OCI-LY7 (cell line): ENCODE results near the gene MYO9A. TPM values are rescaled to one million over a fixed set of nuclear protein-coding genes. Genes with fewer than 3 reads are reported as not detected.

Experiments
- BruUV-seq: library from RNA; stranded (reverse); fragments of 400-500 nt; replicated peaks from 2 replicates; lab custom pipeline; 2021; lab: Mats Ljungman, UMichigan
- CTCF ChIA-PET: fragments of 300-600 bp; sonication (Branson Sonifier 250); formaldehyde crosslinking; loops from one replicate; lab custom pipeline; 2022; ENCODE audit warnings: antibody characterized with exemption; ENCODE audit not compliant: unreplicated experiment; lab: Charles Lee
- POLR2A ChIA-PET: fragments of 300-600 bp; sonication (Branson Sonifier 250); formaldehyde crosslinking; loops from one replicate; lab custom pipeline; 2022; ENCODE audit warnings: antibody characterized with exemption; lab: Charles Lee
- DNase-seq: peaks from one replicate; pipeline ENCODE4 v3.0.0-alpha.2; 2015; ENCODE audit warnings: low spot score
- H2AFZ ChIP-seq: fragments of 200-600 bp; sonication (generic), shearing (Covaris generic); 2 replicates; pipeline ENCODE4 v1.6.1; 2014; ENCODE audit warnings: mild to moderate bottlenecking, antibody characterized with exemption, low read length, moderate library complexity
- H3K27ac ChIP-seq: fragments of 200-600 bp; sonication (generic); 2 replicates; pipeline ENCODE4 v1.5.1; 2014; ENCODE audit warnings: mixed run types, low read depth, mild to moderate bottlenecking, moderate library complexity, low read length, inconsistent platforms; ENCODE audit not compliant: poor library complexity, severe bottlenecking
- H3K36me3 ChIP-seq: fragments of 200-600 bp; sonication (generic); 2 replicates; pipeline ENCODE4 v1.6.1; 2014; ENCODE audit warnings: mild to moderate bottlenecking, antibody characterized with exemption, low read length, moderate library complexity, mixed read lengths; ENCODE audit not compliant: insufficient read depth
- H3K4me1 ChIP-seq: fragments of 200-600 bp; sonication (generic); 2 replicates; pipeline ENCODE4 v1.5.1; 2014; ENCODE audit warnings: mild to moderate bottlenecking, low read length; ENCODE audit not compliant: insufficient read depth, poor library complexity, severe bottlenecking
- H3K4me2 ChIP-seq: fragments of 200-600 bp; sonication (generic); 2 replicates; pipeline ENCODE4 v1.6.1; 2014; ENCODE audit warnings: mild to moderate bottlenecking, low read length
- H3K4me3 ChIP-seq: fragments of 200-600 bp; sonication (generic); 2 replicates; pipeline ENCODE4 v1.5.1; 2014; ENCODE audit warnings: mild to moderate bottlenecking, low read depth, low read length; ENCODE audit not compliant: poor library complexity, severe bottlenecking
- H3K79me2 ChIP-seq: fragments of 200-600 bp; sonication (generic); 2 replicates; pipeline ENCODE4 v1.6.1; 2016; ENCODE audit warnings: low read depth, mild to moderate bottlenecking, low read length, moderate library complexity, mixed read lengths; ENCODE audit not compliant: insufficient read depth
- H3K9me2 ChIP-seq: fragments of 200-600 bp; sonication (generic); 2 replicates; pipeline ENCODE4 v1.6.1; 2016; ENCODE audit warnings: mild to moderate bottlenecking, low read length, mixed read lengths; ENCODE audit not compliant: insufficient read depth
- H3K9me3 ChIP-seq: fragments of 200-600 bp; sonication (generic); 2 replicates; pipeline ENCODE4 v1.6.1; 2014; ENCODE audit warnings: mild to moderate bottlenecking, mixed run types, low read length, mixed read lengths
- H4K20me1 ChIP-seq: fragments of 200-600 bp; sonication (generic); 2 replicates; pipeline ENCODE4 v1.6.1; 2014; ENCODE audit warnings: mild to moderate bottlenecking, antibody characterized with exemption, low read length, moderate library complexity, mixed read lengths; ENCODE audit not compliant: insufficient read depth
- CTCF ChIP-seq: fragments of 200-600 bp; sonication (generic); conservative IDR thresholded peaks from 2 replicates; pipeline ENCODE4 v1.5.1; 2014; ENCODE audit warnings: mild to moderate bottlenecking, antibody characterized with exemption, low read length, moderate library complexity, mixed read lengths
- EZH2phosphoT487 ChIP-seq: fragments of 200-600 bp; sonication (generic); IDR thresholded peaks from 2 replicates; pipeline ENCODE4 v1.6.1; 2018; ENCODE audit warnings: low read depth, borderline replicate concordance, mild to moderate bottlenecking, mixed run types, antibody characterized with exemption, low read length, moderate library complexity, mixed read lengths
- intact Hi-C: fragments of 100-400 bp; cut with micrococcal nuclease; formaldehyde crosslinking; loops from one replicate; pipeline ENCODE4 v1.10.0; 2022; ENCODE audit not compliant: unreplicated experiment
- total RNA-seq, 2 experiments: library from RNA; depleted of rRNA in 1 of 2; stranded (reverse); fragments of >200 nt in 1 of 2; shearing (Covaris generic) in 1 of 2; gene quantifications; 2 replicates each; pipeline ENCODE4 v1.2.3, GENCODE V29; 2014 to 2022

The MYO9A gene
- total RNA-seq, 2 experiments from 2014 or later, result 26.4 to 125 TPM

DNA sequence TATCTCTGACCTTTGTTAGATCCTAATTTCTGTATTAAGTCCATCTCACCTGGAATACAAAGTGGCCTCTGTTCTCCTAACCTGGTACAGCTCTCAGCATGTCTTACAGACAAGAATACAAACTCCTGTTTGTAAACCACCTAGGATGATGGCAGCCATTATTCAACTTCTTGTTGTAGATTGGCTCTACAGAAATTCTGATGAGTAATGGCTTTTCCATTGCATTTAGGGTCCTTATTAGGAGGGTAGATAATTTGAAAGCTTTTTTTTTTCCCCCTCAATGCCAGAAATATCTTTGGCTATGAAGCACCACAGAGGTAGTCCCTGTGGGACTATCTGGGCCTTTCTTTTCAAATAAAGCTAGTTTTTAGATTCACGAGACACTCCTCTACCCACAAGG lies 297.8 kb downstream of the MYO9A start:
- peaks cover 8% of the 10 kb centered on the region; the same call in 1 of the 2 replicates for H3K9me3 ChIP-seq
- CTCF ChIA-PET, result no interaction called here
- DNase-seq, result no peak

GRCh38 chr15:71817351-71817750 lies 300.6 kb downstream of the MYO9A start:
- H3K4me1 ChIP-seq, result no peaks in the 10 kb centered on the region
- peaks cover 8% of the 10 kb centered on the region; the same call in 1 of the 2 replicates for H3K9me3 ChIP-seq
- POLR2A ChIA-PET, result interaction anchor here (0.6 to 1.2 kb wide), 2 partner anchors 178 to 711 kb away, joined by 3 to 5 read pairs; no protein-coding TSS in a partner anchor
- H3K79me2 ChIP-seq, result no peaks in the 10 kb centered on the region
- CTCF ChIA-PET, result no interaction called here
- peaks cover 11% of the 10 kb centered on the region for H3K36me3 ChIP-seq
- H2AFZ ChIP-seq, result no peak overlapping the region
- TF ChIP-seq EZH2phosphoT487, result no peak
- no peak for TF ChIP-seq CTCF
- BruUV-seq, result no TSS peak
- no peaks in the 10 kb centered on the region for H3K9me2 ChIP-seq
- H3K4me3 ChIP-seq, result no peak overlapping the region
- intact Hi-C loops, result no loop called here
- H3K4me2 ChIP-seq, result no peak overlapping the region
- H3K27ac ChIP-seq, result no peak overlapping the region
- H4K20me1 ChIP-seq, result no peaks in the 10 kb centered on the region
- DNase-seq, result no peak

More for the DNA sequence above, 297.8 kb downstream of the MYO9A start:
- Histone ChIP-seq H4K20me1 (no peaks in the 10 kb centered on the region), H3K36me3 (peaks cover 22% of the 10 kb centered on the region), H3K9me2 (no peaks in the 10 kb centered on the region), H3K4me3 (no peak overlapping the region), H2AFZ (no peak overlapping the region), H3K4me1 (no peaks in the 10 kb centered on the region), H3K4me2 (no peak overlapping the region), H3K79me2 (no peaks in the 10 kb centered on the region), H3K27ac (no peak overlapping the region)
- POLR2A ChIA-PET, result no interaction called here
- TF ChIP-seq CTCF (no peak), EZH2phosphoT487 (no peak)
- intact Hi-C loops, result no loop called here
- no TSS peak for BruUV-seq

GRCh38 chr15:71815301-71815700 lies 302.6 kb downstream of the MYO9A start:
- BruUV-seq, result no TSS peak
- no peaks in the 10 kb centered on the region for H3K79me2 ChIP-seq
- H3K4me1 ChIP-seq, result no peaks in the 10 kb centered on the region
- no peaks in the 10 kb centered on the region for H3K36me3 ChIP-seq
- no peak for DNase-seq
- H3K9me3 ChIP-seq, result no peaks in the 10 kb centered on the region
- intact Hi-C loops, result no loop called here
- no peaks in the 10 kb centered on the region for H4K20me1 ChIP-seq
- ChIA-PET CTCF (no interaction called here), POLR2A (no interaction called here)
- H2AFZ ChIP-seq, result no peak overlapping the region
- H3K4me2 ChIP-seq, result no peak overlapping the region
- TF ChIP-seq EZH2phosphoT487 (no peak), CTCF (no peak)
- H3K9me2 ChIP-seq, result no peaks in the 10 kb centered on the region
- H3K4me3 ChIP-seq, result no peak overlapping the region
- H3K27ac ChIP-seq, result no peak overlapping the region
